ENCODE measurements around the gene KDM4C.

The KDM4C gene

GRCh38 chr9:6877671-6878161 lies 119.9 kb downstream of the KDM4C start:
- Histone ChIP-seq H3K4me3 (no peak overlapping the region), H3K27ac (no peak overlapping the region), H3K36me3 (no peaks in the 10 kb centered on the region), H3K27me3 (no peaks in the 10 kb centered on the region), H3K4me1 (no peaks in the 10 kb centered on the region), H3K9me3 (no peaks in the 10 kb centered on the region)
- intact Hi-C loops (cut with DNase I; ENCODE audit: low total_unique reads), result no loop called here
- no peak for DNase-seq
- no peak for TF ChIP-seq CTCF (IDR thresholded peaks at IDR 0.05)

GRCh38 chr9:6880626-6881025 lies 122.9 kb downstream of the KDM4C start:
- intact Hi-C loops (cut with DNase I; ENCODE audit: low total_unique reads), result no loop called here

GRCh38 chr9:6884101-6884500 lies 126.3 kb downstream of the KDM4C start:
- intact Hi-C loops (cut with DNase I; ENCODE audit: low total_unique reads), result loop anchor here (2.0 kb wide), 1 partner anchor 39 kb away; no protein-coding TSS in a partner anchor
- no peak for TF ChIP-seq CTCF (IDR thresholded peaks at IDR 0.05)
- Histone ChIP-seq H3K36me3 (peaks cover 0 to under 1% (median 0%) of the 10 kb centered on the region in 3 donors), H3K4me1 (no peaks in the 10 kb centered on the region), H3K27me3 (no peaks in the 10 kb centered on the region), H3K4me3 (no peak overlapping the region), H3K9me3 (no peaks in the 10 kb centered on the region), H3K27ac (no peak overlapping the region)
- DNase-seq, result no peak

More at GRCh38 chr9:6880626-6881025, 122.9 kb downstream of the KDM4C start:
- TF ChIP-seq CTCF (IDR thresholded peaks at IDR 0.05), result no peak
- Histone ChIP-seq H3K27me3 (no peaks in the 10 kb centered on the region), H3K36me3 (no peaks in the 10 kb centered on the region), H3K4me1 (no peaks in the 10 kb centered on the region), H3K27ac (no peak overlapping the region), H3K9me3 (no peaks in the 10 kb centered on the region), H3K4me3 (no peak overlapping the region)
- no peak for DNase-seq

- H3K9me3 ChIP-seq, result no peaks in the 10 kb centered on the region
- H3K4me1 ChIP-seq, result no peaks in the 10 kb centered on the region
- H3K36me3 ChIP-seq, result peaks cover 0 to 8% (median 4%) of the 10 kb centered on the region in 3 donors
- H3K27ac ChIP-seq, result no peak overlapping the region
- no peaks in the 10 kb centered on the region for H3K27me3 ChIP-seq
- DNase-seq, result no peak
- H3K4me3 ChIP-seq, result no peak overlapping the region
- intact Hi-C loops (cut with DNase I; ENCODE audit: low total_unique reads), result loop anchor here (2.0 kb wide), 1 partner anchor 40 kb away; no protein-coding TSS in a partner anchor
- no peak for TF ChIP-seq CTCF (IDR thresholded peaks at IDR 0.05)
These were observed 127.2 kb downstream of the KDM4C start for GRCh38 chr9:6884990-6885389.

GRCh38 chr9:6887051-6887450 lies 129.3 kb downstream of the KDM4C start:
- no peak for DNase-seq
- Histone ChIP-seq H3K36me3 (peaks cover 0 to 8% (median 4%) of the 10 kb centered on the region in 3 donors), H3K4me3 (no peak overlapping the region), H3K9me3 (no peaks in the 10 kb centered on the region), H3K27ac (no peak overlapping the region), H3K27me3 (no peaks in the 10 kb centered on the region), H3K4me1 (no peaks in the 10 kb centered on the region)
- no peak for TF ChIP-seq CTCF (IDR thresholded peaks at IDR 0.05)
- intact Hi-C loops (cut with DNase I; ENCODE audit: low total_unique reads), result no loop called here

GRCh38 chr9:6889868-6890267 lies 132.1 kb downstream of the KDM4C start:
- Histone ChIP-seq H3K9me3 (no peaks in the 10 kb centered on the region), H3K4me3 (no peak overlapping the region), H3K27me3 (no peaks in the 10 kb centered on the region), H3K27ac (no peak overlapping the region), H3K36me3 (peaks cover 9 to 18% (median 12%) of the 10 kb centered on the region in 3 donors), H3K4me1 (no peaks in the 10 kb centered on the region)
- DNase-seq, result no peak
- intact Hi-C loops (cut with DNase I; ENCODE audit: low total_unique reads), result no loop called here
- no peak for TF ChIP-seq CTCF (IDR thresholded peaks at IDR 0.05)
